Activated CD8-positive, alpha-beta memory T cell treated with anti-CD3 and anti-CD28 coated beads, Interleukin-2, amount 10 ng/mL, durations not matched to agents 7 days and 5 days (primary cell): ENCODE measurements around the gene COL5A2. TPM values are rescaled to one million over a fixed set of nuclear protein-coding genes. Genes with fewer than 3 reads are reported as not detected.

Source experiments
- ATAC-seq: fragments of 150-1000 bp; cut with Tn5 transposase; one replicate; pipeline ENCODE4 v1.10.0; 2021; ENCODE audit warnings: moderate library complexity
- CTCF ChIA-PET: fragments of 350-600 bp; sonication (Branson Sonifier 250); formaldehyde crosslinking; loops from one replicate; lab custom pipeline; 2021; ENCODE audit warnings: antibody characterized with exemption; lab: Charles Lee
- DNase-seq: peaks from one replicate; pipeline ENCODE4 v3.0.0-alpha.2; 2020
- H3K27ac Mint-ChIP-seq: one replicate; pipeline ENCODE4 v1.8.0; 2021; ENCODE audit warnings: mild to moderate bottlenecking, mixed read lengths
- H3K27me3 Mint-ChIP-seq: one replicate; pipeline ENCODE4 v1.8.0; 2021; ENCODE audit warnings: mixed read lengths
- H3K36me3 Mint-ChIP-seq: one replicate; pipeline ENCODE4 v1.8.0; 2021; ENCODE audit warnings: mild to moderate bottlenecking, mixed read lengths
- H3K4me1 Mint-ChIP-seq: one replicate; pipeline ENCODE4 v1.8.0; 2021; ENCODE audit warnings: mixed read lengths
- H3K4me3 Mint-ChIP-seq: one replicate; pipeline ENCODE4 v1.8.0; 2021; ENCODE audit warnings: mild to moderate bottlenecking, moderate library complexity, mixed read lengths
- H3K9me3 Mint-ChIP-seq: one replicate; pipeline ENCODE4 v1.8.0; 2022; ENCODE audit warnings: low read depth, mixed read lengths
- total RNA-seq, 2 experiments: library from RNA; stranded (reverse); gene quantifications; one replicate each; pipeline ENCODE4 v1.2.3, GENCODE V29; 2021

Gene COL5A2
- 1 to 10 TPM; 1.0 to 4.6 TPM for total RNA-seq

DNA sequence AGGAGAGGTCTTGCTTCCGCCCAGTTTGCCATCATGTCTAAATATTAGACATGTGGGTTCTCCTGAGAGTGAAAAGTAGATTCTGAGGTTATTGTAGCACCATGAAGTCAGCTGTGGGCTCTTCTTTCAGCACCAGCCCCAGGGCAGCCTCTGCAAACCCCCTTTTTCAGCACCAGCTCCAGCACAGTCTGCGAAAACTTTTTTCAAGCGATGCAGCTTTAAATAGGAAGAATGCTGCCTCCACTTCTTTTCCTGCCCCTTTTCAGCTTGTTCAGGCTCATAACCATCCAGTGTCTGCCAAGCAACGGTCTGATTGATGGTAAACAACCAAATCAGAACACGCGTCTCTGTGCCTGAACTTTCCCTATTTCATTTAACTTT lies at the start of gene COL5A2:
COL5A2 (minus strand) TSS at position 192 of the 381 bp plus-strand sequence; CDS start at position 35, 157 bp downstream.
- CTCF ChIA-PET = no interaction called here
- ATAC-seq (no peak), DNase-seq (no peak)
- Mint-ChIP-seq H3K36me3 (no peaks in the 10 kb centered on the region), H3K4me1 (peaks cover 2% of the 10 kb centered on the region), H3K27me3 (peaks cover 34% of the 10 kb centered on the region), H3K27ac (no peak within 1 kb of the TSS), H3K4me3 (no peak within 1 kb of the TSS), H3K9me3 (no peaks in the 10 kb centered on the region)

DNA sequence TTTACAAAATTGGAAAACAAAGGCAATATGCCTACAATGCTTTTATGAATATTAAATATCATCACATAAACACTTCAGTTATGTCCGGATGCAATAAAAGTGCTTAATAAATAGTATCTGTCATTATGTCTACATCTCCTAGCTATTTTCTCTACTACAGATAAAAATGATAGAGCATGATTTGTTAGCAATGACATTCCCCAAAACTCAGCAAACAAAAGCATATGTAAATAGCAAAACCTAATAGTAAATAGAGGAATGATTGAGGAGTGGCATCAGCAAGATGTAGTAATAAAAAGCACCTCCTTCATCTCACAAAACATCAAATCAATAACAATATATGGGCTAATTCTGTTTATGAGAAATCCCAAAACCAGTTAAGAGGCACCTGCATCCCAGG lies 46.5 kb upstream of the COL5A2 start:
- CTCF ChIA-PET = no interaction called here
- no peaks in the 10 kb centered on the region for H3K27me3 Mint-ChIP-seq
- no peaks in the 10 kb centered on the region for H3K9me3 Mint-ChIP-seq
- no peak overlapping the region for H3K27ac Mint-ChIP-seq
- H3K36me3 Mint-ChIP-seq = no peaks in the 10 kb centered on the region
- no peak overlapping the region for H3K4me3 Mint-ChIP-seq
- H3K4me1 Mint-ChIP-seq = no peaks in the 10 kb centered on the region
- ATAC-seq (no peak), DNase-seq (no peak)

DNA sequence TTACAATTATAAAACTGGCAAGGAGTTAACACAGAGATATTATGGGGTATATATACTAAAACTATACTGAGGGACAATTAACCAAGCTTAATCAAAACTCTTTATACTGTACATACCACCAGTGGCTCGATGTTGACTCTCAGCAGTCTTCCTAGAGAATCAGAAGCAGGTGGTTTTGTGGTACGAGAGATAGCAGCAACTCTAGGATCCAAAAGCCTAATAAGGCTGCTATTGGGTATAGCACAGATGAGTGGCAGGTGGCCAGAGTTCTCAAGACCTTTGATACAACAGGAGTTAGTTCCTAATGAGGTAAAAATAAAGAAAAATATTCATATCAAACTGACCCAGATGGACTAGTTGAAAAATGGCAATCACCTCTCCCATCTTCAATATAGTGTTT lies 45.5 kb upstream of the COL5A2 start:
- Mint-ChIP-seq H3K4me3 (no peak overlapping the region), H3K9me3 (no peaks in the 10 kb centered on the region), H3K27me3 (no peaks in the 10 kb centered on the region), H3K4me1 (no peaks in the 10 kb centered on the region), H3K36me3 (no peaks in the 10 kb centered on the region), H3K27ac (no peak overlapping the region)
- CTCF ChIA-PET = no interaction called here
- DNase-seq (no peak), ATAC-seq (no peak)

DNA sequence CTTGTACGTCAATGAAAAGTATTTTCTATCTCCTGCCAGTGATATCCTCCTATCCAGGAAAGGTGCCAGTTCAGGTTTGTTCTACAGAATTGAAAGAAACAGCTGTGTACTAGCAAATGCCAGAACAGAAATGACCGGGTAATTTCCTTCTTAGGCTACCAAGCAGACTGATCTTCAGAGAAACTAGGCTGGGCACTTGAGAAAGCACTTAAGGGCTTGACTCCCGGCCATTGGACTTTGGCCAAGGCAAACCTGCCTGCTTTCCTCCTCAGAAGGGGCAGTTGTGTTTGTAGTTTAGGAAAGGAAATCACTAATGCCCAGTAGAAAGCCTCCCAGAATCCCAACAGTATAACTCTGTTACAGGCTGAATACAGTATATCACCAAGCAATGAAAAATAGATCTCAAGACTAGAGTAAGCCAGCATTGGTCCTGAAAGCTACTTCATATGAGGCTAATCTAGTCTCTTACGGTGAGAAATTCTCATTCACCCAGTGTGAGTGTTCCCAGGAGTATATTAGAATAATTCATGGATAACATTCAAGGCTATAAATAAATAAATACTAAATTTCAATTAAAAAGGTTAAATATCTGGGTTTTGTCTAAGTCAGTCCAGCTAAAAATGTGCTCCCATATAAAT lies 43.0 kb upstream of the COL5A2 start:
- H3K27me3 Mint-ChIP-seq = no peaks in the 10 kb centered on the region
- no peaks in the 10 kb centered on the region for H3K9me3 Mint-ChIP-seq
- H3K4me3 Mint-ChIP-seq = no peak overlapping the region
- H3K27ac Mint-ChIP-seq = no peak overlapping the region
- DNase-seq = no peak
- CTCF ChIA-PET = no interaction called here
- no peaks in the 10 kb centered on the region for H3K36me3 Mint-ChIP-seq
- no peaks in the 10 kb centered on the region for H3K4me1 Mint-ChIP-seq
- no peak for ATAC-seq

DNA sequence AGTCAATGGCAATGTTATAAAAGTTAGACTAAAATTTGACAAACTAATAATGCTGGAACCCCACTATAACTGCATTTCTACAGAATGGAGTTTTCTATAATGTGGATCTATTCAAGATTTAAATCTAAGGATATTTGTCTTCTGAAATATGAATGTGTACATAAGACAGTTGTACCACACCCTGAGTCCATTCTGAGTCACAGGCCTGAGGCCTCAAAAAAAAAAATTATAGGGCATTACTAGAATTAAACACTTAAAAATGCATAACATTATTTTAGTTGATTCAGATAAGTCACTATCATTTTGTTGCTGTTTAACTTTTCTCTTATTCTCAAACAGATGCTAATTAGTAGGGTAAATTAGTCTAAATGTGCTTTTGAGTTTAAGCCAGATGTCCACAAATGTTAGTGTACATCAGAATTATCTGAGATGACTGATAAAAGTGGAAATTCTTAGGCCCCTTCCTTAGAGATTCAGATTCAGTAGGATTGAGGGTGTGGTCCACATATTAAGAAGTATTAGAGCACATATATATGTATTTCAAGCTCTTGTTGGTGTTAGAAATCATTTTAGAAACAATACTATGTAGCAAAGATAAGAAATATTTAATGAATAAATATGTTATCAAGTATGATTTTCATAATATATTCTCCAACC lies 42.4 kb upstream of the COL5A2 start:
- Mint-ChIP-seq H3K36me3 (no peaks in the 10 kb centered on the region), H3K9me3 (no peaks in the 10 kb centered on the region), H3K4me3 (no peak overlapping the region), H3K4me1 (no peaks in the 10 kb centered on the region), H3K27me3 (no peaks in the 10 kb centered on the region), H3K27ac (no peak overlapping the region)
- DNase-seq (no peak), ATAC-seq (no peak)
- CTCF ChIA-PET = no interaction called here

DNA sequence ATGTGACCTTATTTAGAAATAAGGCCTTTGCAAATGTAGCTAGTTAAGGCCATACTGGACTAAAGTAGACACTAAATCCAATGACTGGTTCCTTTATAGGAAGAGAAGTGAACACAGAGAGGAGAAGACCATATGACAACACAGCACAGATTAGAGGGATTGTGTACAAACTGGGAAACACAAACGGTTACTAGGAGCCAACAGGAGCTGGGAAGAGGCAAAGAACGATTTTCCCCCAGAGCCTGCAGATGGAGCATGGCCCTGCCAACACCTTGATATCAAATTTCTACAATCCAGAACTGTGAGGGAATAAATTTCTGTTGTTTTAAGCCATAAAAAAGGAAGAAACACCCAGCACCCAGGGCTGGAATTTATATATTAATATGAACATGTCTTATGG lies 38.7 kb upstream of the COL5A2 start:
- ATAC-seq = no peak
- H3K27ac Mint-ChIP-seq = no peak overlapping the region
- CTCF ChIA-PET = no interaction called here

DNA sequence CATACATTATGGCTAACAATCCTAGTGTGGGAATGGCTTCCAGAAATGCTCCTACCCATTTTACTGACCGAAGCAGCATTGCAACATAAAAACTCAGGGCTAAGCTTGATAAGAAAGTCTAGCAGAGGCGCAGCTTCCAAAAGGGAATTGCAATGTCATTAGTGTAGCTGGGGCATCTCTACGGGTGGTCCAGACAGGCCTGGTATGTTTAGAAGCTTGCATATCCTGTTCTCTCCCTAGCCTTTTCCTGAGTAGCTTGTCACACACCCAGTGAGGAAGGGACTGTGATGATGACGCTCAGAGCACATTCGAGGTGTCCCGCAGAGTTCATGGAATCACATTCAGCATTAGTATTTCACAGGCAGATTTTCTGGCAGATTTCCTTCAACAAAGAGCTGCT lies 38.0 kb upstream of the COL5A2 start:
- CTCF ChIA-PET = no interaction called here
- Mint-ChIP-seq H3K4me1 (no peaks in the 10 kb centered on the region), H3K36me3 (no peaks in the 10 kb centered on the region), H3K27me3 (no peaks in the 10 kb centered on the region), H3K27ac (no peak overlapping the region), H3K4me3 (no peak overlapping the region), H3K9me3 (no peaks in the 10 kb centered on the region)
- ATAC-seq (no peak), DNase-seq (no peak)

More for the DNA sequence above, 38.7 kb upstream of the COL5A2 start:
- H3K27me3 Mint-ChIP-seq = no peaks in the 10 kb centered on the region
- H3K4me1 Mint-ChIP-seq = no peaks in the 10 kb centered on the region
- no peaks in the 10 kb centered on the region for H3K9me3 Mint-ChIP-seq
- no peak for DNase-seq
- no peaks in the 10 kb centered on the region for H3K36me3 Mint-ChIP-seq
- no peak overlapping the region for H3K4me3 Mint-ChIP-seq

DNA sequence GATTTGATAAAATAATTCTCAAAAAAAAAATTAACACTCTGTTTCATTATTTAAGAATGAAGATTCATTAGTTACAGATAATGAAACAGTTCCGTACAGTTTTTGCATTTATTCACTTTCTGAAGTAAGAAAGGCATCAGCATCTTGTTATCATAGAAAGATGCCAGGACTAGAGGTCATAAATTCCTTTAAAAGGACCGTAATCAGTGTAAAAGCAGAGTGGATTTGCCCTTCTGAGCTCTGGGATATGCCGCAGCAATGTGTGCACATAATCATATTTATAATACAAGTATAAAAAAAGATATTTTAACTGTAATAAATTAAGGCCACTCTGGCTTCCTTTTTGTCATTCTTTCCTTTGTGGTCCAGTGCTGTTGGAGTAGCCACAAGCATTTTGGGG lies 37.5 kb upstream of the COL5A2 start:
- ATAC-seq (no peak), DNase-seq (no peak)
- no peaks in the 10 kb centered on the region for H3K27me3 Mint-ChIP-seq
- H3K9me3 Mint-ChIP-seq = no peaks in the 10 kb centered on the region
- no peaks in the 10 kb centered on the region for H3K36me3 Mint-ChIP-seq
- no peak overlapping the region for H3K4me3 Mint-ChIP-seq
- no peaks in the 10 kb centered on the region for H3K4me1 Mint-ChIP-seq
- no peak overlapping the region for H3K27ac Mint-ChIP-seq
- CTCF ChIA-PET = no interaction called here

DNA sequence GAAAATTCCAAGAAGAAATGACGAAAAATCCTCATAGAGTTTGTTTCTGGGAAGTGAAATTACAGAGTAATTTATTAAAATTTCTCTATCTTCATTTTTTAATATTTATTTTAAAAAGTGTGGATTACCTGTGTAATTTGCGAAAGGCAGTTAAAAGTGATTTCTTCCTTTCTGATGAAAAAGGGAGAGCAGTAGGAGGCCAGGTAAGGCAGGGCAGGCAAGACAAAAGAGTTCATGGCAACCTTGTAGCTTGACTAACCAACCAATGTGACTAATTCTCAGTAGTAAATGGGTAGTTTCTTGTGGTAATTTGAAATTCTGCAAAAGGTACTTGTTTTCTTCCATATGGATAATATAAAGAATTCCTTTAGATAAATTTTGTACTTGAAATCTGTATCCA lies 34.9 kb upstream of the COL5A2 start:
- Mint-ChIP-seq H3K4me1 (peaks cover 3% of the 10 kb centered on the region), H3K36me3 (no peaks in the 10 kb centered on the region), H3K9me3 (no peaks in the 10 kb centered on the region), H3K27ac (no peak overlapping the region), H3K4me3 (no peak overlapping the region), H3K27me3 (no peaks in the 10 kb centered on the region)
- DNase-seq = no peak
- ATAC-seq = no peak
- CTCF ChIA-PET = no interaction called here

DNA sequence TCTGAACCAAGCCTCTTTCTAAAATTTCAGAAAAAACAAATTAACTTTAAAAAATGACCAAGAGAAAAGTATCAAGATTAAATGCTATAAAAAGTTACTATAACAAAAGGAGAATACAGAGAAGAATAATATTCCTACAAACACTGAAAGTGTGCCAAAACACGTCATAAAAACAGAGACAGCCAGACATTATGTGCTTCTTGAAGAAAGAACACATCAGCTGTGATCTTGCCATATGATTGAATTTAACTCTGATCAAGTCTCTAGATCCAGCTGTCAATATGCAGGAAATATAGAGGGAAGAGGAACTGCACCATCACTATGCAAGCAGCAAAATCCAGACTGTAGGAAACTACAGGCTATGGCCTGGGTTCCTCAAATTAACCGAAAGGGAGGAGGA lies 33.7 kb upstream of the COL5A2 start:
- no peaks in the 10 kb centered on the region for H3K9me3 Mint-ChIP-seq
- CTCF ChIA-PET = no interaction called here
- no peak overlapping the region for H3K4me3 Mint-ChIP-seq
- peaks cover 2% of the 10 kb centered on the region for H3K27me3 Mint-ChIP-seq
- no peaks in the 10 kb centered on the region for H3K36me3 Mint-ChIP-seq
- H3K4me1 Mint-ChIP-seq = peaks cover 3% of the 10 kb centered on the region
- DNase-seq (no peak), ATAC-seq (no peak)
- no peak overlapping the region for H3K27ac Mint-ChIP-seq

DNA sequence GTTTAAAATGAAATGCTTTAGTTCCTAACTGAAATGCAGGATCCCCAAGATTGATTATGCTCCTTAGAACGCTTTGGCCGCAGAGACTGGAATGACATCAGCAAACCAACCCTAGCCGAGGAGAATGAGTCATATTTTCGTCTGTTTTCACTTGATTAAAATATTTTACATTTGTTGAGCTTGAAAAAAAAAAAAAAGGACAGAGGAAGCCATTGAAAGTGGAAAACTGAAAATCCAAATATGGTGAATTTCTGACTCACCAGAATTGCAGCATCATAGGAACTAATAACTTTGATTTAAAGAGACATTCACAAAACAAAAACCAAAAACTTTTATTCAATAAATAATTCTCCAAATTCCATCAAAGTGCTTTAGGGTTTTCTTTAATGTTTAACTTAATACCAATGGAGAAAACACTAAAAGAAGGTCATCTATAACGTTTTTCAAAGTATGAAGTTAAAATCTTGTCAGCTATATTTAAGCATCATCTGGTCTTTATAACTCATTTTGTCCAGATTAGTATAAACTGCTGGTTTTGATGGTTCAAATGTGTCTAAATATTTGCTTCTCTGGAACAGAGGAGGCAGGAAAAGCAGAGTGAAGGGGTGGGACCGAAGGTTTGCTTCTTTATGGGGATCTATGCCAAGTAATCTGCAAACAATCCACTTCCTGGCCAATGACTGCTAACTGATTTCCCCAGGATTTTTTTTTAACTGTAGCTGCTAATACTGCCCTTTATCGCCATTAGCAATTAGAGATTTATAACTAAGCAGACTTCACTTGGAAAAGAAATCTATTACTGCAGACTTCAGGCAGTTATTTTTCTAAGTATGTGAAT lies 30.9 kb upstream of the COL5A2 start:
- peaks cover 7% of the 10 kb centered on the region for H3K27me3 Mint-ChIP-seq
- no peak overlapping the region for H3K4me3 Mint-ChIP-seq
- no peaks in the 10 kb centered on the region for H3K9me3 Mint-ChIP-seq
- H3K36me3 Mint-ChIP-seq = no peaks in the 10 kb centered on the region
- no peak overlapping the region for H3K27ac Mint-ChIP-seq
- peaks cover 3% of the 10 kb centered on the region for H3K4me1 Mint-ChIP-seq
- ATAC-seq = peak; percentile 39
- peak; percentile 43 for DNase-seq
- CTCF ChIA-PET = interaction anchor here (1.2 kb wide), 1 partner anchor 67 kb away, joined by 3 read pairs; no protein-coding TSS in a partner anchor

DNA sequence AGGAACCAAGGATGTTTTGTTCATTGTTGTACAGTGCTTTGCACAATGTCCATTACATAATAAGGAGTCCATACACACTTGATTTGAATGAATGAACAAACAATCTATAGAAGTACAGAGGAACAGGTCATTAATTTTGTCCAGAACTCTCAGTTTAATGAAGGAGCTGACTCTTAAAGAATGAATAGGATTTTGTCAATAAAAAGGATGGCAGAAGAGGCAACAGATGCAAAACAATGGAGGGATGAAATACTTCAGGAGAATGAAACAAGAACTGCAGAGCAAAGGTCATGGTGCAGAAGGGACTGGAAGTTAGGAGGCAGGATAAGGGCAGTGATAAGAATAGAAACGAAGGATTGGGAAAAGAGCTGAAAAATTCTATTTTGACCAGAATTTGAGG lies 28.7 kb upstream of the COL5A2 start:
- Mint-ChIP-seq H3K9me3 (no peaks in the 10 kb centered on the region), H3K27me3 (peaks cover 7% of the 10 kb centered on the region), H3K4me3 (no peak overlapping the region), H3K4me1 (peaks cover 6% of the 10 kb centered on the region), H3K36me3 (no peaks in the 10 kb centered on the region), H3K27ac (no peak overlapping the region)
- no peak for DNase-seq
- CTCF ChIA-PET = no interaction called here
- ATAC-seq = no peak

DNA sequence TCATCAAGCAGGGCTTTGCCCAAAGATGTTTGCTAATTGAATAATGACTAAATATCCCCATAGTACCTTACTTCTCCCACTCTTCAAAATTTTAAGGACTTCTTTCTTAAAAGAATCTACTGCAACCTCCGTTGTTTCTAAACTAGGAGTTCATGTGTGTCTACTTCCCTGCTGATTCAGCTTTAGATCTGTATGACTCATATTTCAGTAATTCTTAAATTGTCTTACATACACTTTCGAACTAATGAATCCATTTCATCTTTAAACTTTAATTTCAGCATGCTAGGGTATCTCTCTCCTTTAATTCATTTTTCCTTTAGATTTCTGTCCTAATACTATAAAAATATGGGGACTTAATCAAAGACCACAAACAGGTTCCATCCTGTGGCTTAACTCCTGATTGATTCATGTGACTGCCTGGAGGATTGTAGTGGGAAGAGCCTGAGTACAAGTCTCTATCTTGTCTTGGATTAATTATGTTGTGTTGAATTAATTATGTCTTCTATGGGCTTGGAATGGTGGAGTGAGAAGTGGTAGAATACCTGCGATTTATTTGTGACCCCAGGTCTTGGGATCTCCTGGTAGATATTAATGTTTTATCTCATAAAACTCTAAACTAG lies 24.9 kb upstream of the COL5A2 start:
- Mint-ChIP-seq H3K27me3 (peaks cover 7% of the 10 kb centered on the region), H3K27ac (no peak overlapping the region), H3K36me3 (no peaks in the 10 kb centered on the region), H3K4me3 (peak overlapping the region; percentile 27), H3K4me1 (peaks cover 3% of the 10 kb centered on the region), H3K9me3 (no peaks in the 10 kb centered on the region)
- no peak for ATAC-seq
- CTCF ChIA-PET = no interaction called here
- DNase-seq = no peak
